Chondrocyte (in vitro differentiated cells): Measurements from ENCODE around the gene RASA2. TPM values are rescaled to one million over a fixed set of nuclear protein-coding genes. Genes with fewer than 3 reads are reported as not detected.
"Not testable (repeated sequence)": the region's sequence is repeated elsewhere in the genome, so short reads cannot be mapped to it uniquely, and the experiment has no call there.

Experiments used
- DNase-seq: peaks from one replicate; pipeline ENCODE4 v3.0.0; 2021; ENCODE audit warnings: mixed read lengths, low spot score
- H3K27ac Mint-ChIP-seq: one replicate; pipeline ENCODE4 v1.8.0; 2021; ENCODE audit warnings: mild to moderate bottlenecking, moderate library complexity, mixed read lengths; ENCODE audit not compliant: unreplicated experiment
- H3K27me3 Mint-ChIP-seq: 2 replicates; pipeline ENCODE4 v1.8.0; 2021; ENCODE audit warnings: low read depth, mixed read lengths
- H3K36me3 Mint-ChIP-seq: 2 replicates; pipeline ENCODE4 v1.8.0; 2021; ENCODE audit warnings: low read depth, mixed read lengths
- H3K4me1 Mint-ChIP-seq: 2 replicates; pipeline ENCODE4 v1.8.0; 2021; ENCODE audit warnings: low read depth, mild to moderate bottlenecking, mixed read lengths
- H3K4me3 Mint-ChIP-seq: one replicate; pipeline ENCODE4 v1.8.0; 2021; ENCODE audit warnings: mild to moderate bottlenecking, moderate library complexity, mixed read lengths; ENCODE audit not compliant: unreplicated experiment
- H3K9me3 Mint-ChIP-seq: 2 replicates; pipeline ENCODE4 v1.8.0; 2021; ENCODE audit warnings: low read depth, mixed read lengths
- total RNA-seq: library from RNA; stranded (reverse); gene quantifications from 3 replicates; pipeline ENCODE4 v1.2.1, GENCODE V29; 2021
- TF ChIP-seq, protein P1 (sequence below): fragments of 200-600 bp; sonication (generic); IDR thresholded peaks from 2 replicates; pipeline ENCODE4 v1.5.0; 2021; ENCODE audit warnings: antibody characterized with exemption, mild to moderate bottlenecking, moderate library complexity

The RASA2 gene
- total RNA-seq, 1 donor from 2014 or later = 8.5 TPM

DNA sequence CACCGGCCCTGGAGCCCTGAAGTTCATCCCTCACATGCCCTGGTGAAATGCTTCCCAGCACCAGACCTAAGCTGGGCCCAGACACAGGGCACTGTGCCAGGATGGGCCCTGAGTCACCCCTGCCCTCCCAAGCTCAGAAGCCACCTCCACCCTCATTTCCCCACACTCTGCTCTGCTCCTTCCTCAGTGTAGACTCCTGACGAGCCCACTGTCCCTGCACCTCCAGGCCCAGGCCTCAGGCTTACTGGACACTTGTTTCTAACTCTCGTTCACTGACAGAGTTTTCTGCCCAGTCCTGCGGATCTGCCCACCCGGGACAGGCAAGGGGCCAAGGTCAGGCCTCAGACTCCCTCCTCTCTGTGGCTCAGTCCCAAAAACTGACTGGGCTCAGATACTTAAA lies 138.7 kb downstream of the RASA2 start:
- Mint-ChIP-seq H3K4me1 (no peaks in the 10 kb centered on the region), H3K27ac (no peak overlapping the region), H3K9me3 (peaks cover 15% of the 10 kb centered on the region), H3K4me3 (no peak overlapping the region), H3K27me3 (no peaks in the 10 kb centered on the region), H3K36me3 (peaks cover 2% of the 10 kb centered on the region)
- TF ChIP-seq, protein P1, sequence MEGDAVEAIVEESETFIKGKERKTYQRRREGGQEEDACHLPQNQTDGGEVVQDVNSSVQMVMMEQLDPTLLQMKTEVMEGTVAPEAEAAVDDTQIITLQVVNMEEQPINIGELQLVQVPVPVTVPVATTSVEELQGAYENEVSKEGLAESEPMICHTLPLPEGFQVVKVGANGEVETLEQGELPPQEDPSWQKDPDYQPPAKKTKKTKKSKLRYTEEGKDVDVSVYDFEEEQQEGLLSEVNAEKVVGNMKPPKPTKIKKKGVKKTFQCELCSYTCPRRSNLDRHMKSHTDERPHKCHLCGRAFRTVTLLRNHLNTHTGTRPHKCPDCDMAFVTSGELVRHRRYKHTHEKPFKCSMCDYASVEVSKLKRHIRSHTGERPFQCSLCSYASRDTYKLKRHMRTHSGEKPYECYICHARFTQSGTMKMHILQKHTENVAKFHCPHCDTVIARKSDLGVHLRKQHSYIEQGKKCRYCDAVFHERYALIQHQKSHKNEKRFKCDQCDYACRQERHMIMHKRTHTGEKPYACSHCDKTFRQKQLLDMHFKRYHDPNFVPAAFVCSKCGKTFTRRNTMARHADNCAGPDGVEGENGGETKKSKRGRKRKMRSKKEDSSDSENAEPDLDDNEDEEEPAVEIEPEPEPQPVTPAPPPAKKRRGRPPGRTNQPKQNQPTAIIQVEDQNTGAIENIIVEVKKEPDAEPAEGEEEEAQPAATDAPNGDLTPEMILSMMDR = no peak
- no peak for DNase-seq

DNA sequence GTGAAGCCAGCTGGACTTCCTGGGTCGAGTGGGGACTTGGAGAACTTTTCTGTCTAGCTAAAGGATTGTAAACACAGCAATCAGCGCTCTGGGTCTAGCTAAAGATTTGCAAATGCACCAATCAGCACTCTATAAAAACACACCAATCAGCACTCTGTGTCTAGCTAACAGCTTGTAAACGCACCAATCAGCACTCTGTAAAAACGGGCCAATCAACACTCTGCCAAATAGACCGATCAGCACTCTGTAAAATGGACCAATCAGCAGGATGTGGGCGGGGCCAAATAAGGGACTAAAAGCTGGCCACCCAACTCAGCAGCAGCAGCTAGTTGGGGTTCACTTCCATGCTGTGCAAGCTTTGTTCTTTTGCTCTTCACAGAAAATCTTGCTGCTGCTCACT lies 141.5 kb downstream of the RASA2 start:
- H3K36me3 Mint-ChIP-seq, H3K27me3 Mint-ChIP-seq, H3K27ac Mint-ChIP-seq, H3K4me1 Mint-ChIP-seq, DNase-seq, H3K4me3 Mint-ChIP-seq: not testable (repeated sequence)
- peaks cover 15% of the 10 kb centered on the region for H3K9me3 Mint-ChIP-seq

DNA sequence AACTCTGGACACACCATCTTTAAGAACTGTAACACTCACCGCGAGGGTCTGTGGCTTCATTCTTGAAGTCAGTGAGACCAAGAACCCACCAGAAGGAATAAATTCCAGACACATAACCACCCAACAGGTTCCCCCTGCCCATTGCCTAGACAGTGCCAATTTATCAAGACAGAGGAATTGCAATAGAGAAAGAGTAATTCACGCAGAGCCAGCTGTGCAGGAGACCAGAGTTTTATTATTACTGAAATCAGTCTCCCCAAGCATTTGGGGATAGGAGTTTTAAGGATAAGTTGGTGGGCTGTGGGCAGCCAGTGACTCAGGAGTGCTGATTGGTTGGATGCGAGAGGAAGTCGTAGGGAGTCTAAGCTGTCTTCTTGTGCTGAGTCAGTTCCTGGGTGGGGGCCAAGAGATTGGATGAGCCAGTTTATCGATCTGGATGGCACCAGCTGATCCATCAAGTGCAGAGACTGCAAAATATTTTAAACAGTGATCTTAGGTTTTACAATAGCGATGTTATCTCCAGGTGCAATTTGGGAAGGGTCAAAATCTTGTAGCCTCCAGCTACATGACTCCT lies 142.1 kb downstream of the RASA2 start:
- H3K36me3 Mint-ChIP-seq, H3K4me1 Mint-ChIP-seq, H3K4me3 Mint-ChIP-seq, H3K27me3 Mint-ChIP-seq, DNase-seq, H3K27ac Mint-ChIP-seq: not testable (repeated sequence)
- peaks cover 15% of the 10 kb centered on the region for H3K9me3 Mint-ChIP-seq

DNA sequence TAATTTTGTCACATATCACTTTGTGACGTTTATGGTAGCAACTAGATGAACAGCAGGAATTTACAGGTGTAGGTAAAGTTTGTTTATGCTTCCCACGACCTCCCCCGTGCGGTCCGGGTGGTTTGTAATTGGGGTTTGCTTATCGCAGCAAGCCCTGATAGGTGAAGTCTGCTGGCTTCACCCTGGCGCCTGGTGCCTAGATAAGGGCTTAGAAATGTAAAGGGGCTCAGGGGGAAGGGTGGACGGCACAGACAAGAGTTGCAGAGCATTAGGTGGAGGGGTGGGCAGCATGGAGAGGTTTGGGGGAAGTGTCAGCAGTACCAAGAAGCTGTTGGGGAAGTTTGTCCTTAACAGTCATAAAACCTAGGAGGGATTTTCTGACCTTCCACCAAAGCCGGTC lies 143.1 kb downstream of the RASA2 start:
- no peak overlapping the region for H3K4me3 Mint-ChIP-seq
- TF ChIP-seq, protein P1 = no peak
- no peak overlapping the region for H3K27ac Mint-ChIP-seq
- H3K9me3 Mint-ChIP-seq = peaks cover 15% of the 10 kb centered on the region
- H3K27me3 Mint-ChIP-seq = peaks cover 5% of the 10 kb centered on the region
- no peak for DNase-seq
- H3K36me3 Mint-ChIP-seq = peaks cover 2% of the 10 kb centered on the region
- no peaks in the 10 kb centered on the region for H3K4me1 Mint-ChIP-seq

DNA sequence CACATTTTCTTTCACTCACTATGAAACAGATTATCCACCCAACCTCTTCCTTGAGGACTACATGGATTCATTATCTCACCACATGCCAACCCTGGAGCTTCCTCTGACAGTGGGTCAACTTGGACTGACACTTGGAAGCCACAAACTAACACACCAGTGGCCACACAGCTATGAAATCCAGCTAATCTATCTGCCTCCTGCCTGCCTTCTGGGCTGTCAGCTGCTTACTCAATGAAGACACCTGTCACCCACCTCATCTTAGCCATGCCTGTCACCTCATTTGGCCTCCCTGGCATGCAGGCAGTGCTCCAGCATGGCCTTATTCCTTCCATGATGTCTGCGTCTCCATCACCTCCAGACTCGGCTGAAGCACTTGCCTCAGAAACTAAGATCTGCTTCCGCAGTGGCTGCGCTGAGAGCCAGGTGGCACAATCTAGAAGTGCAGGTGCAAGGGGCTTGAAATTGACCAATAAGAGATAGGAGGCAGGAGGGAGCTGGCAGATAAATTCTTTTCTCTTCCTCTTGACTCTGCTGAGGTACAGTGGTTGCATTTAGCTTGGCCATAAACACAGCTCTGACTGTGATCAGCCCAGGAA lies 146.1 kb downstream of the RASA2 start:
- TF ChIP-seq, protein P1 = no peak
- H3K9me3 Mint-ChIP-seq = peaks cover 15% of the 10 kb centered on the region
- DNase-seq = no peak
- H3K27me3 Mint-ChIP-seq = peaks cover 5% of the 10 kb centered on the region
- H3K27ac Mint-ChIP-seq = no peak overlapping the region
- H3K4me3 Mint-ChIP-seq = no peak overlapping the region
- H3K4me1 Mint-ChIP-seq = no peaks in the 10 kb centered on the region
- peaks cover 2% of the 10 kb centered on the region for H3K36me3 Mint-ChIP-seq

DNA sequence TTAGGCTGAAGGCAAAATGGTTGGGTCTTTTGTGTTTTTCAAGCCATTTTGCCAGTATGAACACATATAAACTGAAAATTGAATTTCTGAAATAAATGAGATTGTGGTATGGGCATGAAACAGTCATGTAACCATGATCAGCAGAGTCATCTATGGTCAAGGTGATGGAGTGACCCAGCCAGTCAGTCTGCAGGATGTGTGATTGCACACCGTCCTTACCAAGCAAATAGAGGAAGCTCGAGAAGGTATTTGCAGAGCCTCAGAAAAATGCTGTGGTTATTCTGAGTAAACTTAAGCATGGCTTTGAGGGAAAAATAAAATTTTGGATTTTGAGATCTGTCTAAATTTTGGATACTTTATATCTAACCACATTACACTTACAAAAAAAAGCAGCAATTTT lies 155.4 kb downstream of the RASA2 start:
- Mint-ChIP-seq H3K9me3 (no peaks in the 10 kb centered on the region), H3K36me3 (no peaks in the 10 kb centered on the region), H3K4me3 (no peak overlapping the region), H3K4me1 (peaks cover 27% of the 10 kb centered on the region), H3K27me3 (no peaks in the 10 kb centered on the region), H3K27ac (no peak overlapping the region)
- DNase-seq = no peak
- TF ChIP-seq, protein P1 = no peak
